Measurements from ENCODE around the gene CWC22. TPM values are rescaled to one million over a fixed set of nuclear protein-coding genes. Genes with fewer than 3 reads are reported as not detected.
"Not testable (repeated sequence)": the region's sequence is repeated elsewhere in the genome, so short reads cannot be mapped to it uniquely, and the experiment has no call there.

The CWC22 gene
- 10.5 and 16.5 TPM in 2 replicates for total RNA-seq

DNA sequence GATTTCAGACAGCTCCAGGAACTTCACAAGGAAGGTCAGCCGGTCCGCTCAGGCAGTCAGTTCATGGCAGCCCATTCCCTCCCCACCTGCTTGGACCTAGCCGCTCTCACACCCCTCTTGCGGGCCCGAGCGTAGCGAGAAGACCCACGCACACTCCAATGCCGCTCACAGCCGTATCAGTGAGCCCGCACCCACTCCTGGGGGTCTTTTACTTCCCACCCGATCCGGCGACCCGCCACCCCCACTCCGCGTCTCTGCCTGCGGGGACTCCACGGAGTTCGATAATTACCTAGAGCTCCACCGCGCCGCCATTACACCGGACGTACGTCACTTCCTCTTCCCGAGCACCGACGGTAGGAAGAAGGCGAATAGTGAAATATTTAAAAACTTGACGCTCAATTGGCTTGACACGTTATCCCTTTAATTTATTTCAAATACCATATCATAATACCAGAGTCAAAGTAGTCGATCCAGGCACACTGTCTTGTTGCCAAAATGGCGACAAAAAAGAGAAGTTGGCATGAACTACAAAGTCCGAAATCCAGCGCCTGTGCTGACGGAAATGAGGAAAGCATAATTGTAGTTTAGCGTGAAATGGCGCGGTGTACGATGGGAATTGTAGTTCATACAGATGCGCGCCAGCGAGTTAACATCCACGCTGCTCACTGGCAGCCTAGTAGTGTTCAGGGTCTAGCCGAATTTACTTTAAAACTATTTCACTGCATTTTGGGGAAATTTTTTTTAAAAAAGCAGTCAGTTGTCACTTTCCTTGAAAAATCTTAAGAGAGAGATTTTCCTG, at the start of gene CWC22:
CWC22 (minus strand) TSS at position 517 of the 799 bp plus-strand sequence. CDS start 13,956 bp downstream, outside the sequence.
- H3K4me3 ChIP-seq (ENCODE audit: low read depth, low read length), result peak within 1 kb of the TSS; percentile 69
- peak; percentile 76 for DNase-seq (ENCODE audit: low read depth)
- TF ChIP-seq, protein P1, sequence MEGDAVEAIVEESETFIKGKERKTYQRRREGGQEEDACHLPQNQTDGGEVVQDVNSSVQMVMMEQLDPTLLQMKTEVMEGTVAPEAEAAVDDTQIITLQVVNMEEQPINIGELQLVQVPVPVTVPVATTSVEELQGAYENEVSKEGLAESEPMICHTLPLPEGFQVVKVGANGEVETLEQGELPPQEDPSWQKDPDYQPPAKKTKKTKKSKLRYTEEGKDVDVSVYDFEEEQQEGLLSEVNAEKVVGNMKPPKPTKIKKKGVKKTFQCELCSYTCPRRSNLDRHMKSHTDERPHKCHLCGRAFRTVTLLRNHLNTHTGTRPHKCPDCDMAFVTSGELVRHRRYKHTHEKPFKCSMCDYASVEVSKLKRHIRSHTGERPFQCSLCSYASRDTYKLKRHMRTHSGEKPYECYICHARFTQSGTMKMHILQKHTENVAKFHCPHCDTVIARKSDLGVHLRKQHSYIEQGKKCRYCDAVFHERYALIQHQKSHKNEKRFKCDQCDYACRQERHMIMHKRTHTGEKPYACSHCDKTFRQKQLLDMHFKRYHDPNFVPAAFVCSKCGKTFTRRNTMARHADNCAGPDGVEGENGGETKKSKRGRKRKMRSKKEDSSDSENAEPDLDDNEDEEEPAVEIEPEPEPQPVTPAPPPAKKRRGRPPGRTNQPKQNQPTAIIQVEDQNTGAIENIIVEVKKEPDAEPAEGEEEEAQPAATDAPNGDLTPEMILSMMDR (conservative IDR thresholded peaks at IDR 0.05; ENCODE audit: low read depth, low read length), result no peak

DNA sequence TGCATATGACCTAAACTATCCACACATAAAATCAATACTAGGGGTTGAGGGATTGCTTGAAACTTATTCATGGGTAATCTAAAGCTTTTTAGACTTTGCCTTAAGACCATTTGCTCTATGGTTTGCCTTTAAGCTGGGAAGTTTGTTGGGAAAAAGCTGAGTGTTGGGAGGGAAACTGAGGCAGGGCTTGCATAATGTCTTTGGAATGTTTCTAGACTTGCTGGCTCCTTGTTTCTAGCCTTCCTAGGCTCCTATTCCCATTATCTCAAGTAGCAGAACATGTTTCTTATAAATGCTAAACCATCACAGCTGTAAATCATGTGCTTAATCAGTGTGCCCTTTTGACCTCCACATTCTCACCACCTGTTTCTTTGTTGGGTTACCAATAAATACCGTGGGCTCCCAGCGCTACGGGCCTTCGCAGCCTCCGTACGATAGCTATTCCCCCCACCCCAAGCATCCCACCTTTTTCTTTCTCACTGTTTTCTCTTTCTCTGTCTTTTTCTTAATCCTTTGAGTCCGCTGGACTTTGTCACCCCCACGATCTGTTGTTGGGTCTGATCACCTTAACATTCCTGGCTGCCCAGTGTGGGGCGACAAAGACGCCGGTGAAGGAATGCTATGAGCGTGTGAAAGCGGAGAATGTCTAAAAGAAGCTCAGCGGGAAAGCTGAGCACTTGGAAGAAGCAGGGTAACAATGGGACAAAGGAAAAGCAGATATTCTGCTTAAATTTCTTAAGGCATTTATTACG, 49.4 kb upstream of the CWC22 start:
- no peak overlapping the region for H3K4me3 ChIP-seq (ENCODE audit: low read depth, low read length)
- DNase-seq (ENCODE audit: low read depth), result no peak
- TF ChIP-seq, protein P1 (conservative IDR thresholded peaks at IDR 0.05; ENCODE audit: low read depth, low read length), result no peak

DNA sequence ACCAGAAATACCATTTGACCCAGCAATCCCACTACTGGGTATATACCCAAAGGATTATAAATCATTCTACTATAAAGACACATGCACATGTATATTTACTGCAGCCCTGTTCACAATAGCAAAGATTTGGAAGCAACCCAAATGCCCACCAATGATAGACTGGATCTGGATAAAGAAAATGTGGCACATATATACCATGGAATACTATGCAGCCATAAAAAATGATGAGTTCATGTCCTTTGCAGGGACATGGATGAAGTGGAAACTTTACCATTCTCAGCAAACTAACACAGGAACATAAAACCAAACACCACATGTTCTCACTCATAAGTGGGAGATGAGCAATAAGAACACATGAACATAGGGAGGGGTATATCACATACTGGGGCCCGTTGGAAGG, 47.5 kb upstream of the CWC22 start:
- not testable (repeated sequence) for DNase-seq (ENCODE audit: low read depth); H3K4me3 ChIP-seq (ENCODE audit: low read depth, low read length)

DNA sequence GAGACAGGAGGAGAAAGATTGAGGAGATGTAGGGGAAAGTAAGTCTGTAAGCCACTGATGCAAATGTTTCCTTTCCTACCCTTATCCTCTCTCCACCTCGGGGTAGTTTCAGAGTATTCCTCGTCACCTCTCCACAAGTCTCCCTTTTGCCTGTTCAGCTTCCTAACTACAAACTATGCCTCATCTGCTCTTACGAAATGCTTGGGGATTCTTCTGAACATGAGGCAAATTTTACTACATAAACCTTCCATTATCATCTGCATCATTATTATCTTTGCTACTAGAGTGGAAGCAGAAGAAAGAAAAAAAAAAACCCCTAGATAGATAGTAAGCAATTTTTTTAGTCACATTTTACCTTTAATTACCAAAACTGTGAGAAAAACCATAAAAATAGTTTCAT, 43.1 kb upstream of the CWC22 start:
- TF ChIP-seq, protein P1 (conservative IDR thresholded peaks at IDR 0.05; ENCODE audit: low read depth, low read length), result no peak
- H3K4me3 ChIP-seq (ENCODE audit: low read depth, low read length), result no peak overlapping the region
- no peak for DNase-seq (ENCODE audit: low read depth)

DNA sequence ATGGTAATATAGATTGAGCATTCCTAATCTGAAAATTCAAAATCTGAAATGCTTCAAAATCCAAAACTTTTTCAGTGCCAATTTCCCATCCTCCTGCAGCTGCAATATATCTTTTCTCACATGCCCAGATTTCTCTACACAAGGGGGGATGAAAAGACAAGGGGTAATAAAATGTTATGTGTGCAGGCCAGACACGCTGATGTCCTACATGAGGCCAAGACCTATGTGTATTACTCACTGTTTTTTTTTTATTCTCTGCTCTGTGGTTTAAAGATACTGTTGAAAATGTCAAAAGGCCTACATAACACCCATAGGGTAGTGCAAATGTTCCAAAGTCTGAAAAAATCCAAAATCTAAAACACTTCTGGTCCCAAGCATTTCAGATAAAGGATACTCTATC, 41.2 kb upstream of the CWC22 start:
- H3K4me3 ChIP-seq (ENCODE audit: low read depth, low read length), result no peak overlapping the region
- no peak for DNase-seq (ENCODE audit: low read depth)
- TF ChIP-seq, protein P1 (conservative IDR thresholded peaks at IDR 0.05; ENCODE audit: low read depth, low read length), result no peak

DNA sequence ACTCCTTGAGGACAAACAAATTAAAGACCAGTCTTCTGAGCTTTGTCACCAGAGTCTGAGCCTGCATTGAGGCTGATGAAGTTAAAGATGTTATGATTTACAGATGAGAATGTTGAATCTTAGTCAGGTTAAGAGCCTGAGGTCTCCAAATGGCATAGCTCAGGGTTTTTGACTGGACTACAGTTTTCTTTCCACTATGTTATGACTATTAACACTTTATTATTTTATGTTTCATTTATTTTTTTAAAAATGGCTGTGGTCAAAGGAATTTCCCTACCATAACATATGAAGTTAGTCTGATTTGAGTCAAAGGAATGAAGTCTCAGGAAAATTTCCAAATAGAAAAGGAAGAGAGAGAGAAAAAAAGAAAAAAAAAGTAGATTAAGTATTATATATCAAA, 39.7 kb upstream of the CWC22 start:
- DNase-seq (ENCODE audit: low read depth), result no peak

DNA sequence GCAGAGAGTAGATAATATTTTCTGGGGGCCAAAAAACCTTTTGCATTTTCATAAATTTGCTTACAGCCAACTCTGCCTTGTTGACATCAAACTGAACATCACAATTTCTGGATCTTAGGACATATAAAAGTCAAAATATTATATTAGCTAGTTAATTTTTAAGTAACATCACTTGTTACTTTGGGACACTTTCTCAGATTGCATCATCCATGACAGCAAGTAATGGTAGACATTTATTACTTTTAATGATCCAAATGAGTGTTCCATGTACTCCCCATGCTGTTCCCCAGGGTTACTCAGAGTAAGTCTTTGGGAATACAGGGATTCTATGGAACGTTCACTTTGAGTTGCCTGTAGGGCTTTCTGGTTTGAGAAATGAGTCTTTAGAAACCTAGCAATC, 39.1 kb upstream of the CWC22 start:
- TF ChIP-seq, protein P1 (conservative IDR thresholded peaks at IDR 0.05; ENCODE audit: low read depth, low read length), result no peak
- DNase-seq (ENCODE audit: low read depth), result no peak
- H3K4me3 ChIP-seq (ENCODE audit: low read depth, low read length), result no peak overlapping the region

More for the DNA sequence above, 39.7 kb upstream of the CWC22 start:
- TF ChIP-seq, protein P1 (conservative IDR thresholded peaks at IDR 0.05; ENCODE audit: low read depth, low read length), result no peak
- no peak overlapping the region for H3K4me3 ChIP-seq (ENCODE audit: low read depth, low read length)

Data from epithelial cell of proximal tubule (primary cell).